Esophagus muscularis mucosa (tissue), 4 donors: Measurements from ENCODE around the gene TSPYL6. TPM values are rescaled to one million over a fixed set of nuclear protein-coding genes. Genes with fewer than 3 reads are reported as not detected.
"Not testable (repeated sequence)": the region's sequence is repeated elsewhere in the genome, so short reads cannot be mapped to it uniquely, and the experiment has no call there.

Experiments used
- DNase-seq: peaks from one replicate; pipeline ENCODE4 v3.0.0-alpha.2; 2017; ENCODE audit errors: extremely low spot score
- H3K27ac ChIP-seq, 4 donors: fragments of 200-600 bp; sonication (generic); replicated peaks in 1 of 4; 1 replicate in 3 of 4; 2 replicates in 1 of 4; pipeline ENCODE4 v1.5.1; 2016 to 2019; ENCODE audit warnings: mild to moderate bottlenecking in 1 of 4
- H3K27me3 ChIP-seq, 4 donors: fragments of 200-600 bp; sonication (generic); one replicate each; pipeline versions ENCODE4 v1.5.1 to v1.6.0; 2016 to 2019
- H3K36me3 ChIP-seq, 4 donors: fragments of 200-600 bp; sonication (generic); one replicate each; pipeline ENCODE4 v1.5.1; 2016 to 2019
- H3K4me1 ChIP-seq, 4 donors: fragments of 200-600 bp; sonication (generic); one replicate each; pipeline ENCODE4 v1.5.1; 2016 to 2019
- H3K4me3 ChIP-seq, 4 donors: fragments of 200-600 bp; sonication (generic); 1 replicate in 2 of 4; 2 replicates in 2 of 4; pipeline ENCODE4 v1.5.1; 2016 to 2019; ENCODE audit warnings: mild to moderate bottlenecking in 4 of 4, moderate library complexity in 1 of 4
- H3K9me3 ChIP-seq, 4 donors: fragments of 200-600 bp; sonication (generic); 1 replicate in 3 of 4; 2 replicates in 1 of 4; pipeline ENCODE4 v1.5.1; 2016 to 2019
- EP300 ChIP-seq: sonication (generic); formaldehyde crosslinking; IDR thresholded peaks from one replicate; pipeline ENCODE4 v1.6.1; 2017; ENCODE audit warnings: antibody characterized with exemption
- POLR2A ChIP-seq: fragments of 450-650 bp; IDR thresholded peaks from one replicate; pipeline ENCODE4 v1.6.1; 2017; ENCODE audit warnings: antibody characterized with exemption, moderate library complexity, mild to moderate bottlenecking, low read depth
- POLR2AphosphoS5 ChIP-seq, 2 donors: sonication (generic); formaldehyde crosslinking; IDR thresholded peaks; one replicate each; pipeline ENCODE4 v1.6.1; 2017; ENCODE audit warnings: antibody characterized with exemption in 2 of 2
- WGBS: methylation state at CpG from one replicate; pipeline ENCODE4 v1.1.5; 2018; 5-methylcytosine and 5-hydroxymethylcytosine counted together
- intact Hi-C: fragments of 100-400 bp; cut with DNase I; formaldehyde crosslinking; loops from one replicate; pipeline ENCODE4 v1.15.1; 2023
- total RNA-seq, 4 donors: library from RNA; depleted of rRNA; stranded (reverse); fragments of >200 nt; gene quantifications; one replicate each; pipeline versions ENCODE4 v1.1.0 to v1.2.1, GENCODE V29; 2016
- TF ChIP-seq, protein P1 (sequence below), 3 experiments: fragments of 200-600 bp in 2 of 3; fragments of 450-650 bp in 1 of 3; sonication (generic) in 2 of 3; IDR thresholded peaks; one replicate each; pipeline ENCODE4 v1.5.1; 2017 to 2019; ENCODE audit warnings: antibody characterized with exemption in 3 of 3, mild to moderate bottlenecking in 2 of 3, moderate library complexity in 1 of 3

The TSPYL6 gene
- not detected for total RNA-seq

DNA sequence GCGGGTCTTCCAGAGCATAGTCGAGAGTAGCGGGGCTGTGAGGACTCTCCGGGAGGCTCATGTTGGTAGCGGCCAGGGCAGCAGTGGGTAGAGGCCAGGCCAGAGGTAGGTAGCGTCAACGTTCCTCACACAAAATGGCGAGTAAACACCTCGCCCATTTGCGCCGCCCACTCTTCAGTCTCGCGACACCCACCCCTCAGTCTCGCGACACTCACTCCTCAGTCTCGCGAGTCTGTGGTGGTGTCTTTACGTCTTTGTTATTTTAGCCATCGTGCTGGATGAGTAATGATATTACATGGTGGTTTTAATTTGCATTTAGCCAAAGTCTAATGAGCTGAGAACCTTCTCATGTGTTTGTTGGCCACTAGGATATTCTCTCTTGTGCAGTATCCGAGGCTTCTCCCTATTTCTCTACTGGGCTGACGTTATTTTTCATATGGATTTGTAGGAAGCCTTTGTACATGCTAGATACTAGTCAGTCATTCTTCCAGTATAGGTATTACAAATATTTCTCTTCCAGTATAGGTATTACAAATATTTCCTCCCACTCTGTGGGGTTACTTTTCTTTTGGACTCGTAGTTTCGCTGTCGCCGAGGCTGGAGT is at the start of gene TSPYL6:
Gene TSPYL6, minus strand, starts transcription at position 139 of the 604 bp plus-strand sequence. Its CDS starts 78 bp downstream, at position 61.
- no peaks in the 10 kb centered on the region for H3K9me3 ChIP-seq
- no peak within 1 kb of the TSS for H3K27ac ChIP-seq
- intact Hi-C loops, result no loop called here
- no peak within 1 kb of the TSS for H3K4me3 ChIP-seq
- TF ChIP-seq POLR2AphosphoS5 (IDR thresholded peaks at IDR 0.05) (no peak), EP300 (no peak), POLR2A (no peak)
- TF ChIP-seq, protein P1, sequence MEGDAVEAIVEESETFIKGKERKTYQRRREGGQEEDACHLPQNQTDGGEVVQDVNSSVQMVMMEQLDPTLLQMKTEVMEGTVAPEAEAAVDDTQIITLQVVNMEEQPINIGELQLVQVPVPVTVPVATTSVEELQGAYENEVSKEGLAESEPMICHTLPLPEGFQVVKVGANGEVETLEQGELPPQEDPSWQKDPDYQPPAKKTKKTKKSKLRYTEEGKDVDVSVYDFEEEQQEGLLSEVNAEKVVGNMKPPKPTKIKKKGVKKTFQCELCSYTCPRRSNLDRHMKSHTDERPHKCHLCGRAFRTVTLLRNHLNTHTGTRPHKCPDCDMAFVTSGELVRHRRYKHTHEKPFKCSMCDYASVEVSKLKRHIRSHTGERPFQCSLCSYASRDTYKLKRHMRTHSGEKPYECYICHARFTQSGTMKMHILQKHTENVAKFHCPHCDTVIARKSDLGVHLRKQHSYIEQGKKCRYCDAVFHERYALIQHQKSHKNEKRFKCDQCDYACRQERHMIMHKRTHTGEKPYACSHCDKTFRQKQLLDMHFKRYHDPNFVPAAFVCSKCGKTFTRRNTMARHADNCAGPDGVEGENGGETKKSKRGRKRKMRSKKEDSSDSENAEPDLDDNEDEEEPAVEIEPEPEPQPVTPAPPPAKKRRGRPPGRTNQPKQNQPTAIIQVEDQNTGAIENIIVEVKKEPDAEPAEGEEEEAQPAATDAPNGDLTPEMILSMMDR (IDR thresholded peaks at IDR 0.05), result no peak
- H3K4me1 ChIP-seq, result peaks cover 0 to 26% (median 13%) of the 10 kb centered on the region in 4 donors
- H3K36me3 ChIP-seq, result no peaks in the 10 kb centered on the region
- H3K27me3 ChIP-seq, result no peaks in the 10 kb centered on the region
- 97% methylated on average over 25 of the region's 25 CpGs for WGBS
- DNase-seq, result no peak

DNA sequence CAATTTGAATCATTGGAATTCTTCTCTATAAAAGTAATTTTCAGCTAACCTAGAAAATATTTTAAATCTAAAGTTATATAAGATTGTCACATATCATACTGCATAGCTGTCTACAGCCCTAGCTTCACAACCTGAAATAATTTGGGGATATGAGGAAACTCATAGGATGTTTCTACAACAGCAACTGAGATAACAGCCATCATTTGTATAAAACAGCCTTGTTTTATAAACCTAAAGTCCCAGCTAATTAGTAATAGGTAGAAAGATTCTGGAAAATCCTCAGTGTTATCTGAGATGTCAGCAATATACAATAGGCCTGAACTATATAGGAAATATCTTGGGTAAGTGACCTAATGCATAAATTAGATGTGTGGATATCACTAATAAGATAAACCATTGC is 47.6 kb upstream of the TSPYL6 start:
- TF ChIP-seq EP300 (no peak), POLR2A (no peak), POLR2AphosphoS5 (IDR thresholded peaks at IDR 0.05) (no peak)
- TF ChIP-seq, protein P1 (IDR thresholded peaks at IDR 0.05), result no peak
- H3K9me3 ChIP-seq, result no peaks in the 10 kb centered on the region
- no peaks in the 10 kb centered on the region for H3K4me1 ChIP-seq
- intact Hi-C loops, result no loop called here
- H3K4me3 ChIP-seq, result no peak overlapping the region
- H3K27ac ChIP-seq, result no peak overlapping the region
- no peaks in the 10 kb centered on the region for H3K27me3 ChIP-seq
- H3K36me3 ChIP-seq, result no peaks in the 10 kb centered on the region
- DNase-seq, result no peak

DNA sequence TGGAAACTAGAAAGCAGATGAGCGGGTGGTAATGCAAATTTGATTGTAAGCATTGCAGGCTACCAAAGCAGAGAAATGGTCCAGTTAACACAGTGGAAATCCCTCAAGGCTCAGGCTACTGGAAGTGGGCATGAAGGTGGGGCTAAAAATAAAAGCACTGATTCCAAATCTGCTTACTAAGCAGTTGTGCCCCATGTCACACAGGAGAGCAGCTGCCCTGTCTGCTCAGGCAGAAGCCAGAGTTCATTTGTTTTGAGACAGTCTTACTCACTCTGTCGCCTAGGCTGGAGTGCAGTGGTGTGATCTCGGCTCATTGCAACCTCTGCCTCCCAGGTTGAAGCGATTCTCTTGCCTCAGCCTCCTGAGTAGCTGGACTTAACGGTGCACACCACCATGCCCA is 42.5 kb upstream of the TSPYL6 start:
- Histone ChIP-seq H3K27me3 (no peaks in the 10 kb centered on the region), H3K36me3 (no peaks in the 10 kb centered on the region), H3K27ac (no peak overlapping the region), H3K4me1 (no peaks in the 10 kb centered on the region), H3K4me3 (no peak overlapping the region), H3K9me3 (no peaks in the 10 kb centered on the region)
- DNase-seq, result no peak
- intact Hi-C loops, result no loop called here
- WGBS, result 97% methylated on average over 5 of the region's 5 CpGs
- TF ChIP-seq POLR2A (no peak), EP300 (no peak), POLR2AphosphoS5 (IDR thresholded peaks at IDR 0.05) (no peak)
- TF ChIP-seq, protein P1 (IDR thresholded peaks at IDR 0.05), result no peak

DNA sequence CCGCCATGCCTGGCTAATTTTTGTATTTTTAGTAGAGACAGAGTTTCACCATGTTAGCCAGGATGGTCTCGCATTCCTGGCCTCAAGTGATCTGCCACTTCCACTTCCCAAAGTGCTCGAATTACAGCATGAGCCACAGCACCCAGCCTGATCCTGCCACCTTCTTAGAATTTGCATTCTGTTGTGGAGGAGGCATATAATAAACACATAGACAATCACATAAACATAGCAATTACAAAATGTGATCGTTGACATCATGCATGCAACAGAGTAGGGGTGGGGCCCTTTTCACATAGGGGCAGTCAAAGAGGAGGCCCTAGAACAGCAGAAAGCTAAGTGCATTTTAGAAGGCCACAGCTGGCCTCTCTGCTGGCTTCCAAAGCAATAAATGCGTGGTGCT is 39.9 kb upstream of the TSPYL6 start:
- DNase-seq, result no peak
- Histone ChIP-seq H3K4me1 (no peaks in the 10 kb centered on the region), H3K9me3 (no peaks in the 10 kb centered on the region), H3K27ac (no peak overlapping the region), H3K27me3 (no peaks in the 10 kb centered on the region), H3K4me3 (no peak overlapping the region), H3K36me3 (no peaks in the 10 kb centered on the region)
- TF ChIP-seq POLR2AphosphoS5 (IDR thresholded peaks at IDR 0.05) (no peak), POLR2A (no peak), EP300 (no peak)
- TF ChIP-seq, protein P1 (IDR thresholded peaks at IDR 0.05), result no peak
- 90% methylated on average over 5 of the region's 5 CpGs for WGBS
- intact Hi-C loops, result no loop called here

DNA sequence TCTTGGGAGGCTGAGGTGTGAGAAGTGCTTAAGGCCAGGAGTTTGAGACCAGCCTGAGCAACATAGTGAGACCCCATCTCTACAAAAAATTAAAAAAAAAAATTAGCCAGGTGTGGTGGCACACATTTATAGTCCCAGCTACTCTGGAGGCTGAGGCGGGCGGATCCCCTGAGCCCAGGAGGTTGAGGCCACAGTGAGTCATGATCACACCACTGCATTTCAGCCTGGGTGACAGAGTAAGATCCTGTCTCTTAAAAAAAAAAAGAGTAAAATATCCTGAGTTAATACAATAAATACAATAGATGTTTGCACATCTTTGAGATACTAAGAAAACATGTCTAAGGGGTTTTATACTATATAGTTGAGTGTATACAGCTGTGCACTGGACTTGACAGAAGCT is 38.6 kb upstream of the TSPYL6 start:
- H3K9me3 ChIP-seq, H3K27me3 ChIP-seq, DNase-seq, H3K36me3 ChIP-seq, H3K27ac ChIP-seq, intact Hi-C loops, H3K4me3 ChIP-seq, H3K4me1 ChIP-seq: not testable (repeated sequence)
- WGBS, result 100% methylated on average over 2 of the region's 2 CpGs
